ENCODE data around the gene HIRIP3. TPM values are rescaled to one million over a fixed set of nuclear protein-coding genes. Genes with fewer than 3 reads are reported as not detected.

HIRIP3 gene
- total and polyA plus RNA-seq, 2 of the 13 experiments (the other 11 are each of a cell fraction or from before 2014, with no cell fraction given): 12.6 to 17.2 TPM

- no peak for TF ChIP-seq ZBTB10 (CRISPR knock-in tag; IDR thresholded peaks at IDR 0.05; ENCODE audit: borderline replicate concordance)
- no peak for TF ChIP-seq ZNF841 (CRISPR knock-in tag; IDR thresholded peaks at IDR 0.05; ENCODE audit: borderline replicate concordance)
Measured at GRCh38 chr16:30006095-30006473, 10.7 kb upstream of the HIRIP3 start (continued).

GRCh38 chr16:30005341-30006094 is 10.1 kb upstream of the HIRIP3 start:
- DNase-seq (ENCODE audit: low spot score): peak; percentile 54
- BruUV-seq (replicated peaks): no TSS peak
- FAIRE-seq: peak; percentile 72
- POLR2A ChIA-PET: interaction anchor here (2.1 kb wide), 1 partner anchor 32 kb away, joined by 8 read pairs; the partner anchor contains the start of gene TAOK2
- Histone ChIP-seq H3K9ac (ENCODE audit: insufficient read depth, low read depth, low read length) (no peak overlapping the region), H3K9me3 (ENCODE audit: low read length) (no peaks in the 10 kb centered on the region), H3K4me2 (ENCODE audit: low read depth, low read length) (no peak overlapping the region), H3K27ac (ENCODE audit: extremely low read length, insufficient read depth, low read length) (no peak overlapping the region), H4K20me1 (ENCODE audit: insufficient read depth, low read length) (no peaks in the 10 kb centered on the region), H2AFZ (ENCODE audit: low read length) (no peak overlapping the region), H3K4me1 (ENCODE audit: insufficient read depth, low read length) (peaks cover 17% of the 10 kb centered on the region), H3K27me3 (ENCODE audit: control insufficient read depth in 1 of 2, insufficient read depth in 2 of 2, low read length in 2 of 2) (peaks cover 6 to 14% of the 10 kb centered on the region in 2 experiments; a peak in 4 of 5 replicates), H3K4me3 (replicated peaks in 1 of 3; ENCODE audit: insufficient read depth in 1 of 3, low read depth in 2 of 3, low read length in 3 of 3) (no peak overlapping the region), H3K79me2 (ENCODE audit: insufficient read depth, low read length) (no peaks in the 10 kb centered on the region), H3K36me3 (replicated peaks in 1 of 2; ENCODE audit: control insufficient read depth in 1 of 2, insufficient read depth in 2 of 2, low read length in 2 of 2) (peaks cover 0 to 3% of the 10 kb centered on the region in 2 experiments; a peak in 1 of 5 replicates)
- peak; percentile 63 for ATAC-seq
- intact Hi-C loops (cut with micrococcal nuclease; ENCODE audit: unreplicated experiment) (no loop called here), in situ Hi-C loops (cut with HindIII; ENCODE audit: extremely low pct_ligation_motif_present, low pct_unique_long_range_greater_than_20kb) (loop anchor here (10.0 kb wide), 1 partner anchor 141 kb away; the partner anchor contains the start of gene CDIPT)
- CTCF ChIA-PET (ENCODE audit: low intra/inter-chr PET ratio, low total read pairs): interaction anchor here (1.1 kb wide), 1 partner anchor 143 kb away, joined by 3 read pairs; no protein-coding TSS in a partner anchor
- 82% methylated on average over 35 of the region's 35 CpGs for WGBS (ENCODE audit: low lambda C conversion rate)
- no peak for TF ChIP-seq CEBPZ (IDR thresholded peaks at IDR 0.05; ENCODE audit: low read length)
- no peak for TF ChIP-seq DMTF1 (CRISPR knock-in tag; IDR thresholded peaks at IDR 0.05)
- TF ChIP-seq ARNT (IDR thresholded peaks at IDR 0.05): no peak
- TF ChIP-seq TCF12 (IDR thresholded peaks at IDR 0.05): no peak
- no peak for TF ChIP-seq TCF12 (CRISPR knock-in tag; IDR thresholded peaks at IDR 0.05)
- TF ChIP-seq MIXL1 (CRISPR knock-in tag; IDR thresholded peaks at IDR 0.05): 0 out of 2 replicates have a peak, but pooled peaks have one; percentile 29

Measured in HepG2 (cell line).